Measurements from ENCODE around the gene NUDT17. TPM values are rescaled to one million over a fixed set of nuclear protein-coding genes. Genes with fewer than 3 reads are reported as not detected.

NUDT17 gene
- total and polyA plus RNA-seq, 9 of the 15 experiments (the other 6 are each of a cell fraction or from before 2014, with no cell fraction given): 2.1 to 10.0 (median 6.1) TPM

DNA sequence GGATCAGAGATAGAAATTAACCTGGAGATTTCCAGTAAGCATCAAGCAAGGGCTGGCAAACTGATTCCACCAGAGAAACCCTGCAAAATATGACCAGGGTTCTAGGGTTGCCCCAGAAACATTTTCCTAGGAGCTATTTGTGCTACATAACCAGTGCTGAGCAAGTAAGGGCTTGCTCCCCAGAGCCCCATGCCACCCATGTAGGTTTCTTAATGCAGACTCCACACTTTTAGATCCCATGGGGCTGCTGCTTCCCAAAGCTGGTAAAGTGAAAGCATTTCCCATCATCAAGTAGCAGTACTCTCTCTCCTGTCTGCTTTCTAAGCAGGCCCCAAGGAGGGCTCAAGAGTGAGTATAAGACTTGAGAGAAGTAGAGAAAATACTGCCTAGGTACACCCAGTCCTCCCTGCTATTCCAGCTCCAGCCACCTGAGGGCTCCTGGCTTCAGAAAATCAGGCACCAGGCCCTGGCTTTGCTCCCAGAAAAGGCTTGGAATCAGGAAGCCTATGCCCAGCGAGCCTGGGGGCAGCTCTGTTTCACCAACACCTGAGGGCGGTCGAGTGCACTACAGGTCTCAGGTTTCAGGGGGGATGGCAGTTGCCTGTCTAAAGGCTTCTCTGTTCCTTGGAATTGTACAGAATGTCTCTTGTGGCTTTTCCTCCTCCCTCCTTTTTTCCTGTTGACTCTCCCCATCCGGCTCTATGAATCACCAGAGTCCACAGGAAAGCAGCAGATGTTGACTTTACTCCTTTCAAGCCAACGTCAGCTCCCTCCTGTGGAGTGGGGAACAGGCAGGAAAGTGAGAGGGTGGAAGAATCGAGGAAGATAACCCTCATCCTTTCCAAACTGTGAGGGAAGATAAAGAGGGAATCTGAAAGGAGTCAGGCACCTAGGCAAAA, 46.4 kb downstream of the NUDT17 start (continued):
- TF ChIP-seq CTCFL (IDR thresholded peaks at IDR 0.05; ENCODE audit: borderline replicate concordance, insufficient read depth, low read depth, low read length, poor library complexity, severe bottlenecking): no peak
- no peak for TF ChIP-seq ZBTB8A (IDR thresholded peaks at IDR 0.05; ENCODE audit: partially characterized antibody)
- TF ChIP-seq TRIM28 (IDR thresholded peaks at IDR 0.05): no peak
- TF ChIP-seq ZNF764 (CRISPR knock-in tag; IDR thresholded peaks at IDR 0.05; ENCODE audit: low read depth): peak; percentile 51; the same call in 1 of the 2 replicates
- TF ChIP-seq TAL1 (IDR thresholded peaks at IDR 0.05): no peak
- no peak for TF ChIP-seq SMAD1 (IDR thresholded peaks at IDR 0.05; ENCODE audit: low read depth, low read length, partially characterized antibody)
- TF ChIP-seq PCBP1 (IDR thresholded peaks at IDR 0.05; ENCODE audit: low read depth, low read length, poor library complexity, severe bottlenecking): no peak
- no peak for TF ChIP-seq SLC30A9 (CRISPR knock-in tag; IDR thresholded peaks at IDR 0.05)
- TF ChIP-seq TCF7 (IDR thresholded peaks at IDR 0.05; ENCODE audit: borderline replicate concordance): no peak
- TF ChIP-seq ZNF511 (CRISPR knock-in tag; IDR thresholded peaks at IDR 0.05): no peak
- no peak for TF ChIP-seq RHOXF2B (CRISPR knock-in tag; conservative IDR thresholded peaks at IDR 0.05)
- no peak for TF ChIP-seq MTA2 (IDR thresholded peaks at IDR 0.05; ENCODE audit: low read depth)
- no peak for TF ChIP-seq GABPB2 (CRISPR knock-in tag; conservative IDR thresholded peaks at IDR 0.05)
- no peak for TF ChIP-seq LARP7 (IDR thresholded peaks at IDR 0.05)
- no peak for TF ChIP-seq PHB (CRISPR knock-in tag; IDR thresholded peaks at IDR 0.05)
- no peak for TF ChIP-seq CBFA2T2 (conservative IDR thresholded peaks at IDR 0.05)
- TF ChIP-seq KDM2B (CRISPR knock-in tag; IDR thresholded peaks at IDR 0.05): no peak
- TF ChIP-seq PRMT5 (CRISPR knock-in tag; IDR thresholded peaks at IDR 0.05): no peak
- TF ChIP-seq BMI1 (IDR thresholded peaks at IDR 0.05; ENCODE audit: low read length): no peak
- no peak for TF ChIP-seq PRPF4 (IDR thresholded peaks at IDR 0.05; ENCODE audit: insufficient read depth, low read depth, low read length, poor library complexity, severe bottlenecking)
- TF ChIP-seq ATF4 (CRISPR knock-in tag; IDR thresholded peaks at IDR 0.05): no peak
- TF ChIP-seq ZKSCAN8 (CRISPR knock-in tag; IDR thresholded peaks at IDR 0.05): no peak
- peak; percentile 85; the same call in 1 of the 2 replicates for TF ChIP-seq ZNF12 (CRISPR knock-in tag; IDR thresholded peaks at IDR 0.05)
